HG03045 (cell line): ENCODE results near the gene PTPN11.
"Not testable (repeated sequence)": the region's sequence is repeated elsewhere in the genome, so short reads cannot be mapped to it uniquely, and the experiment has no call there.

Experiments
- ATAC-seq: cut with Tn5 transposase; IDR thresholded peaks from one replicate; pipeline ENCODE4 v1.9.1; 2021; ENCODE audit warnings: mild to moderate bottlenecking, moderate library complexity; ENCODE audit not compliant: unreplicated experiment

PTPN11 gene

GRCh38 chr12:112447106-112447505, 28.4 kb downstream of the PTPN11 start:
- no peak for ATAC-seq

GRCh38 chr12:112448165-112448564, 29.4 kb downstream of the PTPN11 start:
- ATAC-seq: not testable (repeated sequence)

GRCh38 chr12:112450725-112451124, 32.0 kb downstream of the PTPN11 start:
- ATAC-seq: no peak

- ATAC-seq: no peak
These were observed 37.3 kb downstream of the PTPN11 start for GRCh38 chr12:112456029-112456428.

GRCh38 chr12:112457142-112457541, 38.4 kb downstream of the PTPN11 start:
- ATAC-seq: not testable (repeated sequence)

GRCh38 chr12:112458330-112458729, 39.6 kb downstream of the PTPN11 start:
- ATAC-seq: no peak

- no peak for ATAC-seq
These were observed 40.0 kb downstream of the PTPN11 start for GRCh38 chr12:112458751-112459150.

GRCh38 chr12:112463478-112463877, 44.7 kb downstream of the PTPN11 start:
- ATAC-seq: no peak

- ATAC-seq: no peak
These were observed 45.9 kb downstream of the PTPN11 start for GRCh38 chr12:112464605-112465004.

GRCh38 chr12:112466011-112466422, 47.3 kb downstream of the PTPN11 start:
- no peak for ATAC-seq

- ATAC-seq: no peak
These were observed 48.1 kb downstream of the PTPN11 start for GRCh38 chr12:112466835-112467234.

- no peak for ATAC-seq
These were observed 49.3 kb downstream of the PTPN11 start for GRCh38 chr12:112468046-112468445.

GRCh38 chr12:112473056-112473455, 54.3 kb downstream of the PTPN11 start:
- ATAC-seq: no peak

- ATAC-seq: no peak
These were observed 60.7 kb downstream of the PTPN11 start for GRCh38 chr12:112479413-112479812.

- ATAC-seq: no peak
These were observed 62.2 kb downstream of the PTPN11 start for GRCh38 chr12:112480931-112481330.

GRCh38 chr12:112482733-112483132, 64.0 kb downstream of the PTPN11 start:
- ATAC-seq: no peak

- ATAC-seq: no peak
These were observed 67.6 kb downstream of the PTPN11 start for GRCh38 chr12:112486361-112486760.

GRCh38 chr12:112488257-112488876, 69.6 kb downstream of the PTPN11 start:
- no peak for ATAC-seq

GRCh38 chr12:112489456-112489855, 70.7 kb downstream of the PTPN11 start:
- ATAC-seq: no peak

- ATAC-seq: peak; percentile 74
These were observed 77.7 kb downstream of the PTPN11 start for GRCh38 chr12:112496496-112496895.

- ATAC-seq: no peak
These were observed 79.8 kb downstream of the PTPN11 start for GRCh38 chr12:112498580-112498979.

- ATAC-seq: no peak
These were observed 84.8 kb downstream of the PTPN11 start for GRCh38 chr12:112503512-112503911.

- no peak for ATAC-seq
These were observed 87.9 kb downstream of the PTPN11 start for GRCh38 chr12:112506513-112507166.
